HG03135 (cell line): Measurements from ENCODE around the gene SYNE2.

Experiments
- ATAC-seq: cut with Tn5 transposase; IDR thresholded peaks from one replicate; pipeline ENCODE4 v1.9.1; 2021; ENCODE audit warnings: mild to moderate bottlenecking, moderate library complexity; ENCODE audit not compliant: unreplicated experiment

The SYNE2 gene

DNA sequence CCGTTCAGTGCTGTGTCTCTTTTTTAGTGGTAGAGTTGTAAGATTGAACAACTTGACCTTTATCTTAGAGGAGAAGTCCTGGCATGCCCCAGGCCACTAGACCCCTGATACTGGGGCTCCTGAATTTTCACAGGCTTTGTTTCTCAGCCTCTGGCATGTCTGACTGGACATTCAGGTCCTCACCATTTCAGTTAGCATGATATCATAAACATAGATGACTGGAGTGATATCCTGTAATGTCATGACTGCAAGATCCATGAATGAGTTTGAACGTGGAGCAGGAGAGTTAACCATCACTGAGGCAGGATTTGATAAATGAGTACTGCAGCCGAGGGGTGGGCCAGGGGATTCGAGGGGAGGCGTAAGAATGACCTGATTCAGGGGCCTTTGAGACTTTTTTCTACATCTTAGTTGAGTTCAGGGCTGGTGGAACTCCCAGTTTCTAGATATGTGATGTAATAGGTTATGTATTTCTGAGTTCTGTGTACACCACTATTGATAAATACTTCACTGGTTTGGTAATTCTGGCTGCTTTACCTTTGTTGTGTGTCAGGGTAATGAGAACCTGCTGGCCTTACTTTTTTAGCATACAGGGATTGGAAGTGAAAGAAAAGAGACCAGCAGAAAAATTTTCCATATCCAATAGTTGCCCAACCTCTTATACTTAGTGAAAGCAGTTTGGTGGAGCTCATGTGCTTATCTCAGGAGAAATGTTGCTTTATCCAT lies 217.0 kb downstream of the SYNE2 start:
- ATAC-seq: no peak

DNA sequence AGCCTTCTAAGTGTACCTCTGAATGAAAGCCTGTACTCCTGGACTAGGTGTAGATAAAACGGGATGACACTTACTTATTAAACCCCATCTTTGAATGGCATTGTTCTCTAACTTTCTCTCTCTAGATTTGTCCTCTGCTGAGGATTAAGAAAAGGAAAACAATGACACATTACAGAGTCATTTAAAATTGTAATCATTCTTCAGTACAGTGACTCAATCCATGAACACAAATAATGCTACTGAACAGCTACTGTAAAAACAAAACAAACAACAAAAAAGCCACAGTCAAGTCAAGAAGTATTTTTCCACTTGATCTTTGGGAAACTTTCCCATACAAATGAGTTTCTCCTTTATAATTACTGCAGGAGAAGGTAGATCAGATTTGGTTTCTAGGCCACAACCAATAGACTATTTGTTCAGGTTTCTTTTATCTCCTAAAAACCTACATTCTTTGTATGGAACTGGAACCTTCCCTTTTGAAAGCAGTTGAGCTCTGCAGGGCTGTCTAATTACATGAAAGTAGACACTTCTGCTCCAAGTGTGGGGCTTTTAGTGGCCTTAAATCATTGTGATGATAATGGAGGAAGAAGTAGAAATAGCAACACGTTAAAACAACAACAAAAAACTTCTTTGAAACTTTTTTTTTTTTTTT lies 222.3 kb downstream of the SYNE2 start:
- no peak for ATAC-seq

DNA sequence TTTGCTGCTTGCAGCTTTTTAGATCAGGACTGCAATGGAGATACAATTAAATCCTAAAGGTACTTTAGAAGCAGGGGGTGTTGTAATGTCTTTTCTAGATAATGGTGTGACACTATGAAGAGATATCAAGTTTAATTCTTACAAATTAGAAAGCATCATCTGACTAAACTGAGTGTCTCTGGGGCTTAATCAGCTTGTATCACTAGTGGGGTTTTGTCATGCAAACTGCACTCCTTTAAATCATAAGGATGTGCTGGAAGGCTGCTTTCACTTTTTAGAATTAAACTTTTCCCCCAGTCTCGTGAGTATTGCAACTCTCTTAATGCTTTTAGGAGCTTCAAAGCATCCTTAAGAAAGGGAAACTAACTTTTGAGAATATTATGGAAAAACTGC lies 222.8 kb downstream of the SYNE2 start:
- ATAC-seq: no peak

DNA sequence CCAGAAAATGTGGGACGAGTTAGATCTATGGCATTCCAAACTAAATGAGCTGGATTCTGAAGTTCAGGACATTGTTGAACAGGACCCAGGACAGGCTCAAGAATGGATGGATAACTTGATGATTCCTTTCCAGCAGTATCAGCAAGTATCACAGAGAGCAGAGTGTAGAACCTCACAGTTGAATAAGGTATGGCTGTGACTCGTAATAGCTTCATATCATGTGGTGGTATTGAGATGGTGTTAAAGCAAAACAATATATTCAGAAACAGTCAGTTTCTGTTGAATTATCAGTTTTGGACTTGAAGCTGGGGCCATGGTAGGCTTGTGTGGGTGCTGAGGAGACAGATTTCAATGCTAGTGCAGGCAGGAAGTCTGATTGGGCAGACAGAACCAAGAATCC lies 227.6 kb downstream of the SYNE2 start:
- no peak for ATAC-seq

DNA sequence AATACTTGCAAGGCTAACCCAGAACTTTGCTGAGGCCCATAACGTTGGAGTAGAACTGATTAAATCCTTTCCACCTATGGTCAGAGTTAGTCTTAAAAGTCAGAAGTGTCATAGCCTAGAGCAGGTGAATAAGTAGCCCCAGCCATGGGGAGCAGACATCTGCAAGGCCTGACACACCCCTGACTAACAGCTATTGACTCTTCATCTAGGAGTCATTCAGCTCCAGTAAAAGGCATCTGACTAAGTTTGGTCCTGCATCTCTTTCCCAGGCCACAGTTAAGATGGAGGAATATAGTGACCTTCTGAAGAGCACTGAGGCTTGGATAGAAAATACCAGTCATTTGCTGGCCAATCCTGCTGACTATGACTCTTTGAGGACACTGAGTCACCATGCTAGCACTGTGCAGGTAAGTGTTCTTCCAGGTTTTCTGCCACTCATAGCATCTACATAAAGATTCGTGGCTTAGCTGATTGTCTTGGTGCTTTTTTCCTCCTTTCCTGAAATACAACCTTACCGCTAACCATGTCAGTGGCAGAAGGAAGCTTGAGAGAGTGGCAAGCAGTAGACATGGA lies 228.5 kb downstream of the SYNE2 start:
- no peak for ATAC-seq

DNA sequence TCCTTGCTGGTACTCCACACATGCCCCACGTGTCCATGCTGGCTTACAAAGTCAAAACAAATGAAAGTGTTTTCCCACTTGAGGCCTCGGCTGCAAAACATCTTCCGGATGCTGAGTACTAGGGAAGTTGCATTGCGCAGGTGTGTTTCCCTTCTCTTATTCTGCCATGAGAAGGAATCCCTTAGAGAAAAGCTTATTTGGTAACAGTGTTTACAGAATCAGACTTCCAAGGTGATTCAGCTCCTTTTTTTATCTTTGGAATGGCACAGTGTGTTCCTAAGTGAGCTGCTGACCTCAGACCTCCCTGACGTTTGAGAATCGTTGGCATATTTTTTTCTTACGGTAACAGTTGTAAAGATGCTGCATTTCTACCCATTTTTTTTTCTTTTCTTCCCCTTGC lies 230.0 kb downstream of the SYNE2 start:
- ATAC-seq: no peak

DNA sequence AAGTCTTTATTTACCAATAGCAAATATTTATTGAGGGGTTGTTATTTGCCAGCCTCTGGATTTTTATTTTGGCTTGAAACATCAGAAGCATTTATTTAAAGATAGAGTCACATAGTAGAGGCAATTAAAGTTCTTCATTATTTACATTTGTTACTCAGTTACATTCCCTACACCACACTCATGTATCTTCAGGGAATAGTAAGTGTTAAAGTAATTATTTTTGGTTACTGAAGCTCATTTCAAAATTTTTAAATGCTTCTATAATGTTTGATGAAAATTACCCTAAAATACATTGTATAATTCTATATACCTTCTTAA lies 235.8 kb downstream of the SYNE2 start:
- no peak for ATAC-seq

DNA sequence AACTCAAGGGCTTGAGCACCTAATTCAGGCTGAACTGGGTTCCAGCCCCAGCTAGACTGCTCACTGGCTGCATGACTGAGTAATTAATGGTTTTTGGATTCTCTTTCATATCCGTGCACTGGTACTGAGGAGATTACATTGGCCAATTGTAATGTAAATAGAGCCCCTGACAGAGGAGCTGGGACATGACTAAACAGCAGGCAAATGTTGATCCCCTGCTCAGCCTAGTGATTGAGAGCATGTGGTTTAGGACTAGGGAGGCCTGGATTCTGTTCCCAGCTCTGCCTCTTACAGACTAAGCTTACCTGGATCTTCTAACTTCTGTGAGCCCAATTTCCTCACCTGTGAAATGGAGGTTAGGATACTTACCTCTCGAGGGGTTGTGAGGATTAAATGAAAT lies 237.1 kb downstream of the SYNE2 start:
- no peak for ATAC-seq

DNA sequence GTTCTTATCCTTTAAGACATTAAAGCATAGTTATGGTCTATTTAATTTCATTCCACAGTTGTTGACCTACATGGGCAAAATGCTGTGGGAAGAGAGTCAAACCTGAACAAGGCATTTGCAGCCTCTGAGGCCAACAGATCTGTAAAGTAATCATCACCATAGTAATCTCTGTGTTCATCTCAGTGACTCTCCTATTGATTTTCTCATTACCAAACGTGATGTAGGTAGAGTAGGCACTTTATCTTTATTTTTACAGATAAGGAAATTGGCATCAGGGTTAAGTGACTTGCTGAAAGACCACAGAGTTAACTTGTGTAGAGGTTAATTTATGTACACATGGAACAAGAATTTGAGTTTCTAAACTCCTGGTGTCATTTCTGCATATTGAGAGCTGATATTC lies 238.4 kb downstream of the SYNE2 start:
- no peak for ATAC-seq

DNA sequence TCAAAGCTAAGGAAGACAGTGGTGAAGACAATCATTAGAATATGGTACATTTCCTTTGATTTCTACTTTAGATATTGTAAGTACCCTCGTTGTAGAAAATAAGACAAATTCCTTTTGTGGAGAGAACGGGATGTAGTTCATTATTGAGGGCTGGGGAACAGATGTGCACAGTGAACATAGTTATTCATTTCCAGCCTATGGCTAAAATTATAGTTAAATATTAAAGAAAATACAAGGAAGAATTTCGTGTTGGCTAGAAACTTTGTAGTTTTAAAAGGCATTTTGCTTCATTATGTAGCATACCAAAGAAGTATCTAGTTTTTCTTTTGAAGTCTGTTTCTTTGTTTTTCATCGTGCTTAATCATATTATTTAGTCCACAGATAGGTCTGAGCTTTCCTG lies 239.5 kb downstream of the SYNE2 start:
- no peak for ATAC-seq

DNA sequence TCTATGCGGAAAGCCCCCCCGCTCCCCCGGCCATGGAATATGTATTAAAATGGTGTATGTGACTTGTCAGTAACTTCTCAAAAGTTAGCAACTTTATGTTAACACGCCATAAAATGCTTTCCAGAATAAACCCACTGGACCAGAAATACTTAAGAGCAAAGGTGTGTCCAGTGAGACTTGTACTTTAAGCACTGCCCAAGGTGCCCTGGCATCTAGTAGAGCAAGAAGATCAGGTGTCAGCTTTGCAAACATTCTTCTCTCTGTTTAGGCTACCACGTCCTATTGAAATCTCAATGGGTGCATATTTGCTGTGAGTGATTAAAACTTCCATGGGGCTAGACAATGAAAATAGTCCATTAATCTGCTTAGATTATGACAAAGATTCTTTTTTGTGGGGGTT lies 240.1 kb downstream of the SYNE2 start:
- ATAC-seq: no peak

DNA sequence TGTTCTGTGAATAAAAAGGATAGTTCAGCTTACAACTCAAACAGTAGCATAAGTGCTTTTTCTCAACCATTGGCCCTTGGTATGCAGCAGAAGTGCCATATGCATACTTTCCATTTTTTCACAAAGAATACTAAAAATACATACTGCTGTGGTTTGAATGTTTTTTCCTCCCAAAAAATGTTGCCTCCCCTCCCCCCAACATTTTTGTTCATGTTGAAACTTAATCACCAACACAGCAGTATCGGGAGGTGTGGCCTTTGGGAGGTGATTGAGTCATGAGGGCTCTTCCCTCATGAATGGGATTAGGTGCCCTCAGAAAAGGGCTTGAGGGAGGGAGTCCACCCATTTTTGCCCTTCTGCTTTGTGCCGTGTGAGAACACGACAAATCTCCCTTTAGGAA lies 242.8 kb downstream of the SYNE2 start:
- no peak for ATAC-seq

DNA sequence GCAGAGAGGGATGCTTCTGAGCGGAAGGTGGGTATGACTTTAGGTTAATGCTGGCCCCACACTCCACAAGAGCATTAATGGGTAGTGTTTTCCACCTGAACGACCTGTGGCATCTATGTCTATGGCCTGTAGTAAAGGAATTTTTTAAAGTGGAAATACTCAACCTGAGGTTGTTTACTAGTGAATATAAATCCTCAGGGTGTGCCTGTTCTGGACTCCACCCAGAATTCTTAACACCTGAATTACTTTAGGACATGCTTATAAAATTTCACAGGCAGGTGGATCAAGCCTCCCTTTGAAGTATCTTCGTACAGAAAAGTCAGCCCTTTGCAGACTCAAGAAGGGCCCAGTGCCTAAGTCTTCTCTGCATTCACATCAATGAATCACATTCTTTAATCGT lies 245.3 kb downstream of the SYNE2 start:
- ATAC-seq: no peak

DNA sequence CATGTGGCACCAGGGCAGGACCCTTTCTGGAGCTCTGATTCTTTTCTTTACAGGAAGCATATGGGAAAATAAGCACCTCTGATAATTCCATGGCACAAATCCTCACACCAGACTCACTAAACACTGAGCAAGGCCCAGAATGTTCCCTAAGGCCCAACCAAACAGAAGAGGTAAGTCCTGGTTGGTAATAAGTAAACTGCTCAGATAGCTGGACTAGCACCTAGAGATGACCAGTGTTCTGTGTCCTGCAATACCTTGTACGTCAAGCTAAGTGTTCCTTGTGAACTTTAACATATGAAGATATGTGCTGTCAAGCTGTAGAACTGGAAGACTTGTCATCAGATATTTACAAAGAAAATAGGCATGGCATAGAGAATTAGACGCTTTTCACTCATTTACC lies 254.6 kb downstream of the SYNE2 start:
- no peak for ATAC-seq

DNA sequence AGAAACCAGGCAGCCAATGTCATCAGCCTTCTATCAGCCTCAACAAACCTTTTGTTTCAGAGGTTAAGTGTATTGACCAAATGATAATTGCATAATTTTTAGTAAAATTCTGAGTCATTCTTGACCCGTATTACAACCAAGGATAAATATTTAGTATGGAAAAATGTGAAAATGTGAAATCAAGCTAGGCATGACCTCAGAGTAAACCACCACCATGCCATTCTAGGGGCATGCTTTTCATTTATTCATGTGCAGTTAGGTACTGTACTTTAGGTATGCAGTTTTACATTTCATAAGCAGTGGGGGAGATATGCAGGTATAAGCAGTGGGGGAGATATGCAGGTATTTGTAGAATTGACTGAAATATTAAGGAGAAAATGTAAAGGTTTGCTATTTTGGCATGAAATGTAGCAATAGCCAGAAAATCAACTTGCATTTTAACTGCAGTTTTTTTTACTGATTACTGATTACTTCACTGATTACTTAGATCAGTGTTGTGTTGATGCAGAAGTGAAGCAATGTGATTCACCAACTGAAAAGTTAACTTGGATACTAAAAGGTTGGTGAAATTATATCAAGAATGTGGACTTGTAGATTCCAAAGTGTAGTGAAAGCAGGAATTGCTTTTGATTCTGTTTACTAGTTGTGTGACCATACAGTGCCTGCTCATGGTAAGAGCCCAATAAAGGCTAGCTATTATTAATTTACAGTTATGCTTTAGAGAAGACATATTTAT lies 257.2 kb downstream of the SYNE2 start:
- ATAC-seq: no peak

DNA sequence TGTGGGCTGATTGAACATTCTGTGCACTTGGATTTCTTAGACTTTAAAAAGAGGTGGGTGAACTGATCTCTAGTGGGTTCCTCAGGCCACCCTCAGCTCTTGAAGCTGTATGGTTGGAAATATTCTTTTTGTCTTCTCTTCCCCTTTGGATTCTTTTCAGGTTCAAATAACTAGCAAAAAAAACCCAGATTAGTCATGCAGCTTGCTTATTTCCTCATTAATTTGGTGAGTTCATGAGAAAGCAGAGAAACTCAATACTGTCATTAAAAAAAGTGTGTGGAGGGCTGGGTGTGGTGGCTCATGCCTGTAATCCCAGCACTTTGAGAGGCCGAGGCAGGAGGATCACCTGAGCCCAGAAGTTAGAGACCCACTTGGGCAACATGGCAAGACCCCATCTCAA lies 258.0 kb downstream of the SYNE2 start:
- no peak for ATAC-seq

DNA sequence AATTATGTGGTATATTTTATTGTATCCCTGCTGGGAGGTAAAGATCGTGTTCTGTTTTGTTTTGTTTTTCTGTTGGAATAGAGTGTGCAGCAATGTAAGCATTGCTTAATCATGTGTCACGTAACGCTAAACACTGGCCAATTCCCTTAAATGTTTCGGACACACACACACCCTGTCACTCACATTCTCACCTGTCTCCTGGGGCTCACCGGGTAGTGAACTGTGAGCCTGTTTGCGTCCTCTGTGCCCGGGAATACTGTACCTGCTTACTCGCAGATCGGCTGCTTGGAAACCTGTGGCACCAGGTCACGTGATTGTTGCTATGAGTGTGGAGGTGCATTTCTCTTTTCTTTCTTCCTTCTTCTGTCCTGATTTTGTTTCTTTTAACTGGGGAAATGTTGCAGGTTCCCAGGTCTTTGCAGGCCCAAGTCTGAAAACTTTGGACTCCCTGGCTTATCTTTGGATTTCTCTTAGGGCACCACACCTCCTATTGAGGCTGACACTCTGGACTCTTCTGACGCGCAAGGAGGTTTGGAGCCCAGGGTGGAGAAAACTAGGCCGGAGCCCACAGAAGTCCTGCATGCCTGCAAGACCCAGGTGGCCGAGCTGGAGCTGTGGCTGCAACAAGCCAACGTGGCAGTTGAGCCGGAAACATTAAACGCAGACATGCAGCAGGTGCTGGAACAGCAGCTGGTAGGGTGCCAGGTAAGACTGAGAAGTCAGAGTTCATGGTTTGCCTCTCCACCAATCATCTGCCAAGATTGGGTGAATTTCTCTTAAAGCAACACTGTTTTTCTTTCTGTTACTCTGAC lies 260.3 kb downstream of the SYNE2 start:
- ATAC-seq: no peak

DNA sequence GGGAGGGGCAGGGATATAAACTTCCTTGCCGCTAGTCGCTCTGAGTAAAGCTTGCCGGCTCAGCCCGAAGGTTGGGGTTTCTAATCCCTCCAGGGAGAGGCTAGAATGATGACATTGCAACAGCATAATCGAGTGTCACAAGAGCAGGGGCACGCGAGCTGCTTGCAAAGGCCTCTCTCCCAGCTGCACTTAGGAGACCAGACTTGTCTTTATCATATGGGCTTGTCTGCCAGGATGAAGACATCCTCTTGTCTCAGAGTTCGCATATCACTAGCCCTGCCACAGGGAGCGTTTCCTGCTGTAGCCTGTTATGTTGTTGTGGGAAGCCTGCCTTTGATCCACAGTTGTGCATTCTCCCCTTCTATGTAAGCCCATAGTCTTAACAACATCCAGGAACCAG lies 261.4 kb downstream of the SYNE2 start:
- ATAC-seq: no peak

DNA sequence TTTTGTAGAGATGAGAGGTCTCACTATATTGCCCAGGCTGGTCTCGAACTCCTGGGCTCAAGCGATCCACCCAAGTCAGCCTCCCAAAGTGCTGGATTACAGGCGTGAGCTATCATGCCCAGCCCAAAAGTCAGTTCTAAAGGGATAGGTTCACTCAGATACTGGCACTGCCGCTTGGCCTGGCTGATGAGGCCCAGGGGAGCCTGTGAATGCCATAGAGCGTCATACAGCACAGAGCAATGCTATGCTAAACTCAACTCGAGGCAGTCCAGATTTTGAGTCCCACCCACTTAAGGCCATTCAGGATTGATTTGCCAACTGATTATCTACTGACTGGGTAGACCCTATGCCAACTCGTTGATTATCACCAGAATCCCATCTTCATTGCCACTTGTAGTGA lies 262.0 kb downstream of the SYNE2 start:
- ATAC-seq: no peak

DNA sequence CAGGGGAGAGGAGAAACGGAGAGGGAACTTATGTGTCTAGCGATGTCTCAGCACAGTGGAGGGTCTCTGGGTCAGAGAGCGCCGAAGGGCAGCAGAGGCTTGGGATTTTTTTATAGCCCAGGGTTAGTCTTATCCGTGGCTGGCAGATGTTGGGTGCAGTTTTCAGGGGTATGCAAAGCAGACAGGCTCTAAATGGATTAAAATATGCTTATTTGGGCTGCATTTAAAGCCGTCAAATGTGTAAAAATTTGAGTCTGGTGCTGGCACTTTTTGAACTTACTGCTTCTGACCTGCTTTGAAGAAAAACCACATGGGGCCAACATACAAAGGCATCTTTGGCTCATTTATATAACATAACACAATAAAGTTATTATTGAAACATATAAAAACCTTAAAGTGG lies 262.6 kb downstream of the SYNE2 start:
- ATAC-seq: no peak

DNA sequence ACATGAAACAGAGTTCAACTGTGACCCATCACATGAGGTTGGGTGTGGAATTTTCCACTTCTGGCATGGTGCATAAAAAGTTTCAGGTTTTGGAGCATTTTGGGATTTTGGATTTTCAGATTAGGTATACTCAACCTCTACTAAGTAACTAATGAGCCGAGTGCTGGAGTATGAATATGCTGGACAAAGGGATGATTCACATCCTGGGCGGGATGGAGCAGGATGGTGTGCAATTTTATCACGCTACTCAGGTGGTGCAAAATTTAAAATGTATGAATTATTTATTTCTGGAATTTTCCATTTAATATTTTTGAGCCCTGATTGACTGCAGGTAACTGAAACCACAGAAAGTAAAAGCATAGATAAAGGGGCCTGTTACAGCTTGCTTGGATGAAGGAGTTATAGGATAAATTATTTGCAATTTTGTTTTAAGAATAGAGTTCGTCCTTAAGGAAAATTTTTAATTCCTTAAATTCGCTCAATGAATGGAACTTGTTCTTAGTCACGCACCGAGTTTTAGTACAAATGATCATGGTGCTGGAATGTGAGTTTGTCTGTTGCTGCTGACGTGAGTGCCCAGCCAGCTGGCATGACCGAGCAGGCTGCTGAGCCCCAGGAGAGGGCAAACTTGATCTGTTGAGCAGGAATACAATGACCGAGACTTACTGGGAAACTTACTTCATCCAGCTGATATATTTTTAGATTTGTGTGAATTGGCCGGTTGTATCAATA lies 265.0 kb downstream of the SYNE2 start:
- no peak for ATAC-seq
